SH-SY5Y (cell line): ENCODE measurements around the gene XPO4.

Experiments
- GATA2 ChIP-seq: IDR thresholded peaks from 2 replicates; pipeline ENCODE4 v1.6.1; 2011; ENCODE audit warnings: mild to moderate bottlenecking, low read depth, low read length
- GATA3 ChIP-seq: IDR thresholded peaks from 2 replicates; pipeline ENCODE4 v1.6.1; 2011; ENCODE audit warnings: low read depth, mild to moderate bottlenecking, low read length, moderate library complexity

GRCh38 chr13:20787180-20787579, 115.4 kb downstream of the XPO4 start:
- TF ChIP-seq GATA2 (no peak), GATA3 (no peak)
